T-helper 2 cell treated with Interferon-gamma antibody and Interleukin-4, amounts not matched to agents 100 ng/mL and 5 ng/mL, for 36 hours (primary cell): Measurements from ENCODE around the gene SCAF8. TPM values are rescaled to one million over a fixed set of nuclear protein-coding genes. Genes with fewer than 3 reads are reported as not detected.
"Not testable (repeated sequence)": the region's sequence is repeated elsewhere in the genome, so short reads cannot be mapped to it uniquely, and the experiment has no call there.

ENCODE experiments used
- intact Hi-C: fragments of 100-400 bp; cut with micrococcal nuclease; formaldehyde crosslinking; loops from one replicate; pipeline ENCODE4 v1.15.1; 2023
- total RNA-seq: library from RNA; stranded (reverse); gene quantifications from 2 replicates; pipeline ENCODE4 v1.2.3, GENCODE V29; 2022

Gene SCAF8
- total RNA-seq, 1 donor from 2014 or later = 38.2 TPM

DNA sequence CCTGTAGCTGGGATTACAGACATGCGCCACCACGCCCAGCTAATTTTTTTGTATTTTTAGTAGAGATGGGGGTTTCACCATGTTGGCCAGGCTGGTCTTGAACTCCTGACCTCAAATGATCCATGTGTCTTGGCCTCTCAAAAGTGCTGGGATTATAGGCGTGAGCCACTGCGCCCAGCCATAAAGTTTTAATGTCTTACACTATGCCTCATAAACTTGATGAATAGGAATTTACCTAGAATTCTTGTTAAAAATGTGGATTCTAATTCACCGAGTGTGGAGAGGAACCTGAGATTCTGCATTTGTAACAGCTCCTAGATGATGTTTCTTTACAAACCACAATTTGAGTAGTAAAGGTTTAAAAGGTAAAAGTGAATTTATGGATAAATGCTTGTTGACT lies 45.9 kb downstream of the SCAF8 start:
- intact Hi-C loops = not testable (repeated sequence)

DNA sequence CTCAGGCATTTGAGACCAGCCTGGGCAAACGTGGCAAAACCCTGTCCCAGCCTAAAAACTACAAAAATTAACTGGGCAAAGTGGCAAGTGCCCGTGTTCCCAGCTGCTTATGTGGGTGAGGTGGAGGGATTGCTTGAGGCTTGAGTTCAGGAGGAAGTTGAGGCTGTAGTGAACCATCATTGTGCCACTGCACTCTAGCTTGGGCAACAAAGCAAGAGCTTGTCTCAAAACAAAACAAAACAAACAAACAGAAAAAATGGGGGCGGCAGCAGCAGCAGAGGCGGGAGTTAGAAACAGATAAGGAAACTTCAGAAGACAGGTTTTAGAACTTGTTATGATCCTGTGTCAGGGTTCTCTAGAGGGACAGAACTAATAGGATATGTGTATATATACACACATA lies 49.0 kb downstream of the SCAF8 start:
- intact Hi-C loops = loop anchor here (5.0 kb wide), 1 partner anchor 45 kb away; no protein-coding TSS in a partner anchor

DNA sequence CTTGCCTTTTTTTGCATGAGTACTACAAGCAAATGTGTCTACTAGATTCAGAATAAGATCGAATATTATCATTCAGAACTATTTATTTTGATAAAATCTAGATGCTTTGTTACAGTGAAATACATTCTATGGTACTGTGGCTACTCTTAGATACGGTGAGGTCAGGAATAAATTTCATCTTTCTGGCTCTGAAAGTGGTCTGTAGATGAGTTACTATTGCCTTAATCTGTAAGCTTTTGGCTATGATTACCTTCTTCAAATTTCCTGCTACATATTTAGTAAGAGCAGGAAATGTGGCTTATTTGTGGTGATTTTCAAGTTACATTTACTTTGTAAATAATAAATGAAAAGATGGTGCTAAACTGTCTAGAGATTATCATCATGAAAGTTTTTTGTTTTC lies 50.0 kb downstream of the SCAF8 start:
- intact Hi-C loops = loop anchor here (5.0 kb wide), 1 partner anchor 46 kb away; no protein-coding TSS in a partner anchor

DNA sequence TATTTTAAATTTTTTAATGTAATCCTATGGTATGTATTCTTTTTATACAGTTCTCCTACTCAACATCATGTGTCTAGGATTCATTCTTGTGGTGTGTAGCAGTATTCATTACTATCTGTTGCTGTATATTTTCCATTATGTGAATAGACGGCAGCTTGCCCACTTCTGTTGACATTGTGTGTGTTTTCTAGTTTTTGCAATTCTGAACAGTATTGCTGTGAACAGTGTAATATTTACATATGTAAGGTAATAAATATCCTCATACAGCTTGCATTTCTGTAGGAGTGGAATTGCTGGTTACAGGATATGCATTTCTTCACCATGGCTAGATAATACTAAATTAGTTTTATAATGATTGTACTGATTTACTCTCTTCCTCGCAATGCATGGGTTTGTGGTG lies 51.9 kb downstream of the SCAF8 start:
- intact Hi-C loops = no loop called here

DNA sequence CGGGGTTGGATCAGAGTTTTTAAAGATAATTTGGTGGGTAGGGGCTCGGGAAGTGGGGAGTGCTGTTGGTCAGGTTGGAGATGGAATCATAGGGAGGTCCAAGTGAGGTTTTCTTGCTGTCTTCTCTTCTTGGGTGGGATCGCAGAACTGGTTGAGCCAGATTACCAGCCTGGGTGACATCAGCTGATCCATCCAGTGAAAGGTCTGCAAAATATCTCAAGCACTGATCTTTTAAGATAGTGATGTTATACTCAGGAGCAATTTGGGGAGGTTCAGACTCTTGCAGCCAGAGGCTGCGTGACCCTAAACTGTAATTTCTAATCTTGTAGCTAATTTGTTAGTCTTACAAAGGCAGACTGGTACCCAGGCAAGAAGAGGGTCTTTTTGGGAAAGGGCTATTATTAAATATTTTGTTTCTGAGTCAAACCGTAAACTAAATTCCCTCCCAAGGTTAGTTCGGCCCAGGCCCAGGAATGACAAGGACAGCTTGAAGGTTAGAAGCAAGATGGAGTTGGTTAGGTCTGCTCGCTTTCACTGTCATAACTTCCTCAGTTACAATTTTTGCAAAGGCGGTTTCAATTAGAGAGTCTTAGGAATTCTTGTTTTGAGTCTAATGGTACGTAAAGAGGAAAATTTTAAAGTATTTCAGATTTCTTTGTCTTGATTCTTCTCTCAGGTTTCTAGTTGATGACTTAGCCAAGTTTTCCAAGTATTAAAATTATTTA lies 53.1 kb downstream of the SCAF8 start:
- intact Hi-C loops = no loop called here

DNA sequence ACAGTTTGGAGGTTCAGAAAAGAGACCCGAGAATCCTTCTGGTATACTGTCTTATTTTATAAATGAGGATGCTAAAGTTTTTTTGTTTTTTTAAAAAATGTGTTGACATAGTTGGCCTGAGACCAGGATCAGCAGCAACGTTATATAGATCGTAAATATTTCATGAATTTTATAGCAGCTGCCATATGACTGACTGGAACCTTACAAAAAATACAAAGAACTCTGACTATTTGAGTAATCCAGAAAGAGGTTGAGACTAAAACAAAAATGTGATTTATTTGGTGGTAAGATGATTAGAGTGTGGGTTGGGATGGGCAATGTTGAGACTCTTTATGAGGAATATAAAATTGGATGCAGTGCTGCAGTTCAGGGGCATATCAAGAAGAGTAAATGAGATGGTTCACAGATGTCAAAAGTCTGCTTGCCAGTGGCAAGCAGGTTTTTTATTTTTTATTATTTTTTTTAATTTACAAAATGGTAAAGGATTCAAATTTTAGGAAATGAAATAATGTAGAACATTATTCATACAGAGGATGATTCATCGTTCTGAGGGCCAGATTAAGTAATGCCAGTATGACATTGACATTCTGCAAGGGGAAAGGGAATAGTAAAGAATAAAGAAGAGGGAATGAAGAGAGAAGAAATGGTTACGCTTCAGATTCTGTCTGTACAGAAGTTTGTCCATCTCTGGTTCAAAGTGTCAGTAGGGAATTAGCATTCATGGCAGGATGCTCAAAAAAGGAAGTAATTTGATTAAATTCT lies 58.5 kb downstream of the SCAF8 start:
- intact Hi-C loops = no loop called here

DNA sequence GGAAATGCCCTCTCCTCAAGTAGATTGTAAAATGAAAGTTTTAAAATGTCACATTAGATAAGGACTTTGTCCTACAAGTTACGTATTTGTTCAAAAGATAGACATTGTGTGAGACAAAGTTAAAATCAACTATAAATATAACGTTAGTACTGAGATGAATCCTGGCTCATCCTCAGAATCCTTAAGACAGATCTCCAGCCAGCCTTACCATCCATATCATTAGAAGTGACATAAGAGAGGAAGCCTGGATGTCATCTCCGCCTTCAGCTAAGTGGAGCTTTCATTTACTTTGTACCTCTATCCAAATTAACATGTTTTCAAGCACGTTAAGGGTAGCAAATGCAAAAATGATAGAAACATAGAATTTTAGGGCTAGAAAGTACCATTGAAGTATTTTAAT lies 59.1 kb downstream of the SCAF8 start:
- intact Hi-C loops = no loop called here

DNA sequence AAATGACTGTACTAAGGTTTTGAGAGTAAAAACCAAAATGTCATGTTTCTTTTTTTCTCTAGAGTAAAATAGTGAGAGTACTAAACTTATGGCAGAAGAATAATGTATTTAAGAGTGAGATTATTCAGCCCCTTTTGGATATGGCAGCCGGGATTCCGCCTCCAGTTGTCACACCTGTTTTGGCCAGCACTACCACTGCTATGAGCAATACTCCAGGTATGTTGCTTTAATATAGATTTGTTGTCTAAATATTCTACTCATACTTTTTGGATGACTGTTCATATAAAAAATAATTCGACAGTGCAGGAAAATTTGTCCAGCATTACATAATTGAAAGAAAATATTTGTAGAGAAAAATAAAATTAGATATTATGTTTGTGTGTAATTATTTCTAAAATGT lies 59.5 kb downstream of the SCAF8 start:
- intact Hi-C loops = no loop called here

DNA sequence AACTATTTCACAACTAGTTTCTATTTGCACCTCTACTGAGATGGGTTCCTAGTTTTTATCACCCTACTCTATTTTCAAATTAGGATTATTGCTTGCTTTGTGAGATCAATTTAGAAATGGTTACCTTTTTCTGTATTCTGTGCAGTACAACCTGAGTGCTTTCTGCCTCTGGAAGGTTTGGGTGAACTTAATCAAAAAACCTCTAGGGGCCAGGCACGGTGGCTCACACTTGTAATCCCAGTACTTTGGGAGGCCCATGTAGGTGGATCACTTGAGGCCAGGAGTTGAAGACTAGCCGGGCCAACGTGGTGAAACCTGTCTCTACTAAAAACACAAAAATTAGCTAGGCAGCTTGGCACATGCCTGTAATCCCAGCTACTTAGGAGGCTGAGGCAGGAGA lies 63.3 kb downstream of the SCAF8 start:
- intact Hi-C loops = no loop called here

DNA sequence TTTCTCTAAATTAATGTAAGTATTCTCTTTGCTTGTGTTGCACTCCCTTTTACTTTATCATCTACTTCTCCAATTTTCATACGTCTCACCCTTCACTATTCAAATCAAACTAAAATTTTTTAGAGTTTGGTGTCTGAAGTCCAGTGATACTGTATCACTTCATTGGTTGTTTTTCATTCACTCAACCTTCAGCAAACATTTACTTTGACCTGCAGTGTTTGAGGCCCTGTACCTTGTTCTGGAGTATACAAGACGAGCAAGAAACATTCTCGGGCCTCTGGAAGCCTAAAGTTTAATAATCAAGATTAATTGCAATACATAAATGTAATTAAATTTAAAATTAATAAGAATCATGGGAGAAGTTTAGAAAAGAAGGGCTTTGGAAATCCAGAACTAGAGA lies 64.6 kb downstream of the SCAF8 start:
- intact Hi-C loops = no loop called here

DNA sequence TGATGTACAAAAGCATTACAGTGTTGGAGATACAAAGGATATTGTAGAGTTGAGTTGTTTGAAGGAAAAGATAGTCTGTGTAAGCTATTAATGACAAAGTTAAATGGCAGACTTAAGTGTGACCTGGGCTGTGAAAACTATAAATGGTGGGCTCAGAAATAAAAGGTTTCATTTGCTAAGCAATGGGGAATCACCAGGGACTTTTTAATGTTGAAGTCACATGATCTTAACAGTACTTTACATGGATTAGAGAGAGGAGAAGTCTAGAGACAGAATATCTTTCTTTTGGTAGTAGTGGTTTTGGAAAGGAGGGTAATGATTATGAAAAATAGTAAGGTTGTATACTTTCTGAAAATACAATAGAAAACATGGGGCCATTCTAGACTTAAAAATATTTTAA lies 67.1 kb downstream of the SCAF8 start:
- intact Hi-C loops = no loop called here

DNA sequence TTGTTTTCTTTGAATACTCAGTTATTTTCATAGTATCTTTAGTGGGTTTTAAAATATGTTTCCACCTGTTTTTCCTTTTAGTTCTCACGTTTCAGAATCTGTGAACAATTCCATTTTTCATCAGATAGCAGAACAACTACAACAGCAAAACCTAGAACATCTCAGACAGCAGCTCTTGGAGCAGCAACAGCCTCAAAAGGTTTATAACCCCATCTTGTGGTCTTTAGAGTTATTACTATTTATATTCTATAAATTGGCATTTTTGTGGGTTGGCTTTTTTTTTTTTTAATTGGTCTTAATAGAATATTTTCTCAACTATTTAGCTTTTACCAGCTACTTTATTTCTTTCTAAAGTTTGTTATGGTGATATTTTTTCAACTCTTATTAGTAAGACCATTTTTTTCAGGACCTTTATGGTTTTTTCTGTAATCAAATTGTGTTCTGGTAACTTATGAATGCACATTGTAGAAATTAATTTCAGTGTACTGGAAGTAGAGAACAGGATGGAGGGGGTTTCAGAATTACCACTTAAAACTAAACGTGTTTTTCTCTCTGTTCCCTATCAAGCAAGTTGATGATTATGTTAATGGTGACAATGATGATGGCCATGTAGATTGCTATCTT lies 72.2 kb downstream of the SCAF8 start:
- intact Hi-C loops = loop anchor here (1.0 kb wide), 2 partner anchors 72 to 130 kb away; partner anchors contain the start of gene SCAF8

DNA sequence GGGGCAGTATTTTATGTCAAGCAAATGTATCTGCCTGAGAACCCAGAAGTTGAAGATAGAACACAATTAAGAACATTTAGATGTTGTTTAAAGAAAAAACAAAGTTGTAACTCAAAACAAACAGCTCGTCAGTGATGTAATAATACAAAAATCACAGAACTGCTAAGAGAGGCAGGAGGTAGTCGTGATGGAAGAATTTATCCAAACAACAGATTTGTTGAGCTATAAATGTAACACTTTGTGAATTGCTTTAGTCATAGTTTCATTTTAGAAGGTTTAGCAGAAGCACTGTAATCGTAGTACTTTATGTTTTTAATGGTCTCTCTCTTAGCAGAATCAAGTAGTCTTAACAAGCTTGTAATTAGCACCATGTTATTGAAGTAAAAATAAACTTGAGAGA lies 73.6 kb downstream of the SCAF8 start:
- intact Hi-C loops = no loop called here

DNA sequence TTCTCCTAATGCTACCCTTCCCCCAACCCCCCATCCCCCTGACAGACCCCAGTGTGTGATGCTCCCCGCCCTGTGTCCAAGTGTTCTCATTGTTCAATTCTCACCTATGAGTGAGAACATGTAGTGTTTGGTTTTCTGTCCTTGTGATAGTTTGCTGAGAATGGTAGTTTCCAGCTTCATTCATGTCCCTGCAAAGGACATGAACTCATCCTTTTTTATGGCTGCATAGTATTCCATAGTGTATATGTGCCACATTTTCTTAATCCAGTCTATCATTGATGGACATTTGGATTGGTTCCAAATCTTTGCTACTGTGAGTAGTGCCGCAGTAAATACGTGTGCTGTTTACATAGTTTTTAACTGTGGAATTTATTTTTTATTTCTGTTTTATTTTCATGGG lies 78.4 kb downstream of the SCAF8 start:
- intact Hi-C loops = not testable (repeated sequence)

DNA sequence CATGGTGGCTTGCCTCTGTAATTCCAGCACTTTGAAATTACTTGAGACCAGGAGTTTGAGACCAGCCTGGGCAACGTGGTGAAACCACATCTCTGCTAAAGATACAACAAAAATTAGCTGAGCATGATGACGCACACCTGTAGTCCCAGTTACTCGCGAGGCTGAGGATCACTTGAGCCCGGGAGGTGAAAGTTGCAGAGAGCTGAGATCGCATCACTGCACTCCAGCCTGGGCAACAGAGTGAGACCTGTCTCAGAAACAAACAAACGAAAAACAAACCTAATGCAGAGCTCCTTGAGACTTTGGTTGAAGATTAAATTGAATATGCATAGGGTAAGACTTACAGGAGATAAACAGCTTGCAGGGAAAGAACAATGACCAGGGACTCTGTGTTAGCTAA lies 80.8 kb downstream of the SCAF8 start:
- intact Hi-C loops = no loop called here

DNA sequence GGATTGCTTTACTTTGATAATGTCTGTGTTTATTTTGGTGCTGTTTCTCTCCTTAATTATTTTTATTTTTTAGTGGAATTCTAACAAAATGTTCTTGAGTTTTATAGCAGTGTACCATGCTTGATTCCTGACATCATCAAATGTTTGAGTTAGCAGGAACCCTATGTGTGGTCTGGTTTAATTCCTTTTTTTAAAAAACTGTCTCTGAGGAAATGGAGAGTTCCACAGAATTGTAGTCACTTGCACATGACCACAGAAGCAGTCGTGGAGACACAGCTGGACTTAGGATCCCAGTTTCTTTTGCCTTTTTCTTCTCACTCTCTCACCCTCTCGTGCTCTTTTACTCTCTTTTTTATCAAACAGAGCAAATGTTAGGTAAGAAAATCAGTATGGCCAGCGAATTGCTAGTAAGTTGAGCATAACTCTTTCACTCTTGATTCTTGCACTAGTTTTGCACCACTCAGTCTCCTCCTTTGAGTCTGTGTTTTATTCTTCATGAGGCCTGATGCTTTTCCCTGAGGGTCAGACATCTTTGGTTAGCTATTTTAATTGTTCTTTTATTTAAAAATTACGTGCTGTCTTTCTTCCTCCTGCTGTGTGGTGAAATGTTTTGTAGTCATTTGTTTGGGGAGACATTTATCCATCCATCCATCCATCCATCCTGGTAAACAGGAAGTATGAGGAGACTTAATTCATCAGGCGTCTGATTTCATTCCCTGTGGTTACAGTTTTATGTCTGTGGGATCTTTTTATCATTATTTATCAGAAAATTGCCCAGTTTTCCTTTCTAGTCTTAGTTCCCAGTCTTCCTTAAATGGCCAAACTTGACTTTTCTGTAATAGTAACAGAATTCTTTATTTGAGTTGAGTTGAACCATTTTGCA lies 83.0 kb downstream of the SCAF8 start:
- intact Hi-C loops = no loop called here

DNA sequence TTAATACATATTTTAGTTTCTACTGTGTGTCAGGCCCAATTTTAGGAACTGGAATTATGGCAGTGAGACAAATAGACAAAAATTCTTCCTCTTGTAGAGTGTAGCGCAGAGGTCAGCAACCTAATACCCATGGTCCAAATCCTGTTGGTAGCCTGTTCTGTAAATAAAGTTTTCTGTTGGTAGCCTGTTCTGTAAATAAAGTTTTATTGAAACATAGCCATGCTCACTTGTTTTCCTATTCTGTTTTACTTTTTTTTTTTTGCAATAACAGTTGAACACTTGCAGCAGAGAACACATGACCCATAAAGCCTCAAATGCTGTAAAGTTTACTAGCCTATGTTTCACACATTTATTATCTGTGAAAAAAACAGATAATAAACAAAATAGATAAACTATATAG lies 87.9 kb downstream of the SCAF8 start:
- intact Hi-C loops = no loop called here

DNA sequence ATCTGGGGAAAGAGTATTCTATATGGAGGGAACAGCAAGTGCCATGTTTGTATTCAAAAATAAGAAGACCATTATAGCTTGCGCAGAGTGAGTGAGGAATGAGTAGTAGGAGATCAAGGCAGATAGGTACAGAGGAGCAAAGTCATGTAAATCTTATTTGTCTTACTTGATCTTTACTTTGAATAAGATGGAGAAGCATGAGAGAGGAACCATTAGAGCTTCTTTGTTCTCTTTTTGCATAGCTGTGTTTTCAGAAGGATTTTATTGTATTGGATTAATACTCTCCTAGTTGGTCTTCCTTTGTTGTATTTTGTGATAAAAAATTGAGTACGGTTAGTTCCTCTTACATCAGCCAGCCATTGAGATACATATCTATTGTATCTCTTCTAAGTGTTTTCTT lies 88.4 kb downstream of the SCAF8 start:
- intact Hi-C loops = no loop called here

DNA sequence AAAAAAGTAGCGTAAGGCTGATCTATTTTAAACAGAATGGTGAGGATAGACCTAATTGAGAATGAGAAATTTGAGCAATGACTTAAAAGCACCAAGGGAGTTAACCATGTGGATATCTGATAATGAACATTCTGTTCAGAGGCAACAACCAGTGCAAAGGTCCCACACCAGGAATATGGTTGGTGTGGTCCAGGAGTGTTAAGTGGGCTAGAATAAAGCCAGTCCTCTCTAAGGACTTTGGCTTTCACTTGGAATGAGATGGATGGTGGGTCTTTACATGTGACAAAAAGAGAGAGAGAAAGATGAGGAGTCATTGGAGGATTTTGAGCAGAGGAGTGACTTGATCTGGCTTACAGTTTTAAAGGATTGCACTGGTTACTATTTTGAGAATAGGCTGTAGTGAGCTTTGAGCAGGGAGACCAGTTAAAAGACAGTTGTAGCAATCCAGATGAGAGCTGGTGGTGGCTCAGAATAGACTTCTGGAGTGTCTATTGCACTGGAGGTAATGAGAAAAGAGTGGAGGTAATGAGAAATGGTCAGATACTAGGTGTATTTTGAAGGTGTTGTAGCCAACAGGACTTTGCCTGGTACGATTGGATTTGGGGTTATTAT lies 89.8 kb downstream of the SCAF8 start:
- intact Hi-C loops = no loop called here

DNA sequence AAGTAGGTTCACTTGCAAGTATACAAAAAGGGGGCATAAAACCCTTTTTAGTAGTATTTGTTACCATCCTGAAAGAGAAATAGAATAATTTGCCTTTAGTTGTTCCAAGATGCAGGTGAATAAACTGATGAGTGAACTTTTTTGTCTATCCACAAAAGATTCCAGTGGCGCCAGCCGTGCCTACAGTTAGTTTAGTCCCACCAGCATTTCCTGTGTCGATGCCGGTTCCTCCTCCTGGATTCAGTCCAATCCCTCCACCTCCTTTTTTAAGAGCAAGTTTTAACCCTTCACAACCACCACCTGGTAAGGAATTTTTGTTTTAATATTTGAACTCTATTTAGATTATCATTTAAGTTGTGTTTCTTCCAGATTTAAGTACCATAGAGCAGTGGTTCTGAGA lies 90.9 kb downstream of the SCAF8 start:
- intact Hi-C loops = no loop called here

DNA sequence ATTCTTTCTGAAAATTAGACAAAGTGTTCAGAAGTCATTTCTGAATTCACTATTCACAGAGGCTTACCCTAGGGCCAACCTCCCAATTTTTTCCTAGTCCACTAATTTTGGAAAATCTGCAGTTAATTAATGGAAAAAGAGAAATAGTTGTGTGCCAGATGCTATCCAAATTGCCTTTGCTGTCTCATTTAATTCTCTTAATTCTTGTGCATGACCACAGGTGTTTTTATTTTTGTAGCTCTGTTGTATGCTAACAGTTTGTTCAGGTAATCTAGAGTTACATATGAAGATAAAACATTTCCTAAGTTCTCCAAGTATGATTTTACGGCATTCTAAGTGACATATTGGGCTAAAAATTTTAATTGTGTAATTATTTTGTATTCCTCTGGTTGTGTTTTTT lies 96.8 kb downstream of the SCAF8 start:
- intact Hi-C loops = no loop called here
